T follicular helper cell (primary cell): ENCODE data around the gene PCDHGA5.
"Not testable (repeated sequence)": the region's sequence is repeated elsewhere in the genome, so short reads cannot be mapped to it uniquely, and the experiment has no call there.

Experiments
- DNase-seq: peaks from one replicate; pipeline ENCODE4 v3.0.0-alpha.2; 2020; ENCODE audit warnings: low read depth

Gene PCDHGA5

DNA sequence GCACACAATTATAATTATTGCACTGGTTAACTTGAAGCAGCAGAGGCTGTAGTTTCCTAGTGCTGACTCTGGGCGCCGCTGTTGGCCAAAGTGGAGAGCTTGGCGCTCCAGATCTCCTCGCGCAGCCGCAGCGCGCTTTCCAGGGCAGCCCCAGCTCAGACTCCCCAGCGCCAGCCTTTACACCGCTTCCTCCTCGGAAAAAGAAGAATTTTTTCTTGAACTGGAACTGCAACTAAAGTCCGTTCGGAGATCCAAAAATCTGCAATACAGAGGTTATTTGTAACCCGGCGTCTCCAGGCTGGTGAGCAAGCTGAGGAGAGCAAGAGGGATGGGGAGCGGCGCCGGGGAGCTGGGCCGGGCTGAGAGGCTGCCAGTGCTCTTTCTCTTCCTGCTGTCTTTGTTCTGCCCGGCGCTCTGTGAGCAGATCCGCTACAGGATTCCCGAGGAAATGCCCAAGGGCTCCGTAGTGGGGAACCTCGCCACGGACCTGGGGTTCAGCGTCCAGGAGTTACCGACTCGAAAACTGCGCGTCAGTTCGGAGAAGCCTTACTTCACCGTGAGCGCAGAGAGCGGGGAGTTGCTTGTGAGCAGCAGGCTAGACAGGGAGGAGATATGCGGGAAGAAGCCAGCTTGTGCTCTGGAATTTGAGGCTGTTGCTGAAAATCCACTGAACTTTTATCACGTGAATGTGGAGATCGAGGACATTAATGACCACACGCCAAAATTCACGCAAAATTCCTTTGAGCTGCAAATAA lies 23.8 kb downstream of the PCDHGA5 start, which contains the start of gene PCDHGB4:
Gene PCDHGB4, plus strand, starts transcription at position 142 of the 755 bp plus-strand sequence. Its CDS starts 187 bp downstream, at position 329.
- not testable (repeated sequence) for DNase-seq

DNA sequence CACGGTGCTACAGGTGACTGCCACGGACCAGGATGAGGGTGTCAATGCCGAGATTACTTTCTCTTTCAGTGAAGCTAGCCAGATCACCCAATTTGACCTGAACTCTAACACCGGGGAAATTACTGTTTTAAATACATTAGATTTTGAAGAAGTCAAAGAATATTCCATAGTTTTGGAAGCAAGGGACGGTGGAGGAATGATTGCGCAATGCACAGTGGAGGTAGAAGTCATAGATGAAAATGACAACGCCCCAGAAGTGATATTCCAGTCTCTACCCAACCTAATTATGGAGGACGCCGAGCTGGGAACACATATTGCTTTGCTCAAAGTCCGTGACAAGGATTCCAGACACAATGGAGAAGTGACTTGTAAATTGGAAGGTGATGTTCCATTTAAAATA lies 24.7 kb downstream of the PCDHGA5 start:
- no peak for DNase-seq

- DNase-seq = no peak
Observed at GRCh38 chr5:141389153-141390042, 25.4 kb downstream of the PCDHGA5 start.

DNA sequence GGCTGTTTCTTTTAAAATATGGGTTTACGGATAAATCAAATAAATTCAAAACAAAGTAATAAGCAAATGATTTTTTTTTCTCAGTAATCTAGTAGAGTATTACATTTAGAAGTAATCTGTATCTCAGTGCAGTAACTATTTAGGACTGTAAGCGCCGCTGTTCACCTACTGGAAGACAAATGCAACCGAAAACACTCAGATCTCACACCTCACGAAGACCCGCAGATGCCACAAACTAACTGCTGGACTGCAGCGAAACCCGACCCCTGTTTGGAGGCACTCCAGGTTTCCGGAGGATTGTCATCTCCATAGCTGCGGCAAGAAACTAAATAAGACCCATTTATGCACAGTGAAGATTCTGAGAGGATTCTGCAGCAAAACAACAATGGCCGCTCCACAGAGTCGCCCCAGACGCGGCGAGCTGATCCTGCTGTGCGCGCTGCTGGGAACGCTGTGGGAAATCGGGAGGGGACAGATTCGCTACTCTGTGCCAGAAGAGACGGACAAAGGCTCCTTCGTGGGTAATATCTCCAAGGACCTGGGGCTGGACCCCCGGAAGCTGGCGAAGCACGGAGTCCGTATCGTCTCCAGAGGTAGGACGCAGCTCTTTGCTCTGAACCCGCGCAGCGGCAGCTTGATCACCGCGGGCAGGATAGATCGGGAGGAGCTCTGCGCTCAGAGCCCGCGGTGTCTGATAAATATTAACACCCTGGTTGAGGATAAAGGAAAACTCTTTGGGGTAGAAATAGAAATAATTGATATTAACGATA lies 28.7 kb downstream of the PCDHGA5 start, which contains the start of gene PCDHGA8:
Gene PCDHGA8, plus strand, starts transcription at position 205 of the 770 bp plus-strand sequence. Its CDS starts 181 bp downstream, at position 386.
- DNase-seq = no peak

GRCh38 chr5:141393267-141393666 lies 29.3 kb downstream of the PCDHGA5 start:
- no peak for DNase-seq

DNA sequence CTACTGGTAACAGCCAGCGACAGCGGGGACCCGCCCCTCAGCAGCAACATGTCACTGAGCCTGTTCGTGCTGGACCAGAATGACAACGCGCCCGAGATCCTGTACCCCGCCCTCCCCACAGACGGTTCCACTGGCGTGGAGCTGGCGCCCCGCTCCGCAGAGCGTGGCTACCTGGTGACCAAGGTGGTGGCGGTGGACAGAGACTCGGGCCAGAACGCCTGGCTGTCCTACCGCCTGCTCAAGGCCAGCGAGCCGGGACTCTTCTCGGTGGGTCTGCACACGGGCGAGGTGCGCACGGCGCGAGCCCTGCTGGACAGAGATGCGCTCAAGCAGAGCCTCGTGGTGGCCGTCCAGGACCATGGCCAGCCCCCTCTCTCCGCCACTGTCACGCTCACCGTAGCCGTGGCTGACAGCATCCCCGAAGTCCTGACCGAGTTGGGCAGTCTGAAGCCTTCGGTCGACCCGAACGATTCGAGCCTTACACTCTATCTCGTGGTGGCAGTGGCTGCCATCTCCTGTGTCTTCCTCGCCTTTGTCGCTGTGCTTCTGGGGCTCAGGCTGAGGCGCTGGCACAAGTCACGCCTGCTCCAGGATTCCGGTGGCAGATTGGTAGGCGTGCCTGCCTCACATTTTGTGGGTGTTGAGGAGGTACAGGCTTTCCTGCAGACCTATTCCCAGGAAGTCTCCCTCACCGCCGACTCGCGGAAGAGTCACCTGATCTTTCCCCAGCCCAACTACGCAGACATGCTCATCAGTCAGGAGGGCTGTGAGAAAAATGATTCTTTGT lies 30.6 kb downstream of the PCDHGA5 start:
- not testable (repeated sequence) for DNase-seq

GRCh38 chr5:141397756-141398551 lies 34.0 kb downstream of the PCDHGA5 start, which contains the start of gene PCDHGB5:
Gene PCDHGB5 (plus strand): TSS chr5:141397947. CDS start chr5:141398128, 181 bp downstream.
- DNase-seq = peak; percentile 24

DNA sequence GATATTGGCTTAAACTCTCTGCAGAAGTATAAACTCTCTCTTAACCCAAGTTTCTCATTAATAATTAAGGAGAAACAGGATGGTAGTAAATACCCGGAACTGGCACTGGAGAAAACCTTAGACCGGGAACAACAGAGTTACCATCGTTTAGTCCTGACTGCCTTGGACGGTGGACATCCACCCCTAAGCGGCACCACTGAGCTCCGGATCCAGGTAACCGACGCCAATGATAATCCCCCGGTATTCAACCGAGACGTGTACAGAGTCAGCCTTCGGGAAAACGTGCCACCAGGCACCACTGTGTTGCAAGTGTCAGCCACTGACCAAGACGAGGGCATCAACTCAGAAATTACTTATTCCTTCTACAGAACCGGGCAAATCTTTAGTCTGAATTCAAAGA lies 34.6 kb downstream of the PCDHGA5 start:
- DNase-seq = no peak

DNA sequence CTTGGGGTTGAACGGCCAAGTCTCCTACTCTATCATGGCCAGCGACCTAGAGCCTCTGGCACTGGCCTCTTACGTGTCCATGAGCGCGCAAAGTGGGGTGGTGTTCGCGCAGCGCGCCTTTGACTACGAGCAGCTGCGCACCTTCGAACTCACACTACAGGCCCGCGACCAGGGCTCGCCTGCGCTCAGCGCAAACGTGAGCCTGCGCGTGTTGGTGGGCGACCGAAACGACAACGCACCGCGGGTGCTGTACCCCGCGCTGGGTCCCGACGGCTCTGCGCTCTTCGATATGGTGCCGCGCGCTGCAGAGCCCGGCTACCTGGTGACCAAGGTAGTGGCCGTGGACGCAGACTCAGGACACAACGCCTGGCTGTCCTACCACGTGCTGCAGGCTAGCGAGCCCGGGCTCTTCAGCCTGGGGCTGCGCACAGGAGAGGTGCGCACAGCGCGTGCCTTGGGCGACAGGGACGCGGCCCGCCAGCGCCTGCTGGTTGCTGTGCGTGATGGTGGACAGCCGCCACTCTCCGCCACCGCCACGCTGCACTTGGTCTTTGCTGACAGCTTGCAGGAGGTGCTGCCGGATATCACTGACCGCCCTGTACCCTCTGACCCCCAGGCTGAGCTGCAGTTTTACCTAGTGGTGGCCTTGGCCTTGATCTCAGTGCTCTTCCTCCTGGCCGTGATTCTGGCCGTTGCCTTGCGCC lies 35.7 kb downstream of the PCDHGA5 start:
- no peak for DNase-seq

- no peak for DNase-seq
Observed at GRCh38 chr5:141402553-141403243, 38.7 kb downstream of the PCDHGA5 start, which contains the start of gene PCDHGA9. Gene PCDHGA9 (plus strand): TSS chr5:141402778. CDS start chr5:141402953, 175 bp downstream.

- DNase-seq = no peak
Observed at GRCh38 chr5:141403387-141403786, 39.4 kb downstream of the PCDHGA5 start.

DNA sequence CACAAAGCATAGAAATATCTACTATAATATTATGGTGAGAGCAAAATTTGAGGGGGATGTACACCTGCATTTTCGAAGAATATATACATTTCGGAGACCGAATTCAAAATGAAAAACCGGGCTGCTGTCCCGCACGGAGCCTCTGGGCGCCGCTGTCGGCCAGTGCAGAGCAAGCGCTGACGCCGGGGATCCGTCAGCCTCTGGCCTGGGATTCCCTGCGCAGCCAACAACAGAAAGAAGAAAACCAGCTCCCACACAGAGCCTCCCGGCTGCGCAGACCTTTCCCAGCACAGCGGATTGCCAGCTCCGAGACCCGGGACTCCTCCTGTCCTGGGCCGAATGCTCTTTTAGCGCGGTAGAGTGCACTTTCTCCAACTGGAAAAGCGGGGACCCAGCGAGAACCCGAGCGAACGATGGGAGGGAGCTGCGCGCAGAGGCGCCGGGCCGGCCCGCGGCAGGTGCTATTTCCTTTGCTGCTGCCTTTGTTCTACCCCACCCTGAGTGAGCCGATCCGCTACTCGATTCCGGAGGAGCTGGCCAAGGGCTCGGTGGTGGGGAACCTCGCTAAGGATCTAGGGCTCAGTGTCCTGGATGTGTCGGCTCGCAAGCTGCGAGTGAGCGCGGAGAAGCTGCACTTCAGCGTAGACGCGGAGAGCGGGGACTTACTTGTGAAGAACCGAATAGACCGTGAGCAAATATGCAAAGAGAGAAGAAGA lies 44.0 kb downstream of the PCDHGA5 start, which contains the start of gene PCDHGB6:
Gene PCDHGB6, plus strand, starts transcription at position 232 of the 716 bp plus-strand sequence. Its CDS starts 182 bp downstream, at position 414.
- DNase-seq = not testable (repeated sequence)

DNA sequence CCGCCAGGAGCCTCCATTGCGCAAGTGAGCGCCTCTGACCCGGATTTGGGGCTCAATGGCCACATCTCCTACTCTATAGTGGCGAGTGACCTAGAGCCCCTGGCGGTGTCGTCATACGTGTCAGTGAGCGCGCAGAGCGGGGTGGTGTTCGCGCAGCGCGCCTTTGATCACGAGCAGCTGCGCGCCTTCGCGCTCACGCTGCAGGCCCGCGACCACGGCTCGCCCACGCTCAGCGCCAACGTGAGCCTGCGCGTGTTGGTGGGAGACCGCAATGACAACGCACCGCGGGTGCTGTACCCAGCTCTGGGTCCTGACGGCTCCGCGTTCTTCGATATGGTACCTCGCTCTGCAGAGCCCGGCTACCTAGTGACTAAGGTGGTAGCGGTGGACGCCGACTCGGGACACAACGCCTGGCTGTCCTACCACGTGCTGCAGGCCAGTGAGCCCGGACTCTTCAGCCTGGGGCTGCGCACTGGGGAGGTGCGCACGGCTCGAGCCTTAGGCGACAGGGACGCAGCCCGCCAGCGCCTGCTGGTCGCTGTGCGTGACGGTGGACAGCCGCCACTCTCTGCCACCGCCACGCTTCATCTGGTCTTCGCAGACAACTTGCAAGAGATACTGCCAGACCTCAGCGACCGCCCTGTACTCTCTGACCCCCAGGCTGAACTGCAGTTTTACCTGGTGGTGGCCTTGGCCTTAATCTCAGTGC lies 45.8 kb downstream of the PCDHGA5 start:
- no peak for DNase-seq

GRCh38 chr5:141411575-141411974 lies 47.6 kb downstream of the PCDHGA5 start:
- DNase-seq = no peak

DNA sequence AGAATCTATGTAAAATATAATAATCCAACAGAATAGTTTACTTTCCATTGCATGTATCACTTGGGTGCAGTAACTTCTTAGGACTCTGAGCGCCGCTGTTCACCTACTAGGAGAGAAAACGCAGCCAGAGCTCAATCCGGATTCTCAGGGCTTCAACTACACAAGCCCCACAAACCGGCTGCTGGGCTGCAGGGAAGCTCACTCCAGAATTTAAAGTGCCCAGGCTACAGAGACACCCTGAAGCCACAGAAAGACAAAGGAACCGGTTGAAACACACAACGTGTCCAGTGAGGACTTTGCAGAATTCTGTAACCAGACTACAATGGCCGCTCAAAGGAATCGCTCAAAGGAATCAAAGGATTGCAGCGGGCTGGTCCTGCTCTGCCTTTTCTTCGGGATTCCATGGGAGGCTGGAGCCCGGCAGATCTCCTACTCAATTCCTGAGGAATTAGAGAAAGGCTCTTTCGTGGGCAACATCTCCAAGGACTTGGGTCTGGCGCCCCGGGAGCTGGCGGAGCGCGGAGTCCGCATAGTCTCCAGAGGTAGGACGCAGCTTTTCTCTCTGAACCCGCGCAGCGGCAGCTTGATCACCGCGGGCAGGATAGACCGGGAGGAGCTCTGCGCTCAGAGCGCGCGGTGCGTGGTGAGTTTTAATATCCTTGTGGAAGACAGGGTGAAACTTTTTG lies 49.0 kb downstream of the PCDHGA5 start, which contains the start of gene PCDHGA10:
Gene PCDHGA10, plus strand, starts transcription at position 134 of the 686 bp plus-strand sequence. Its CDS starts 189 bp downstream, at position 323.
- DNase-seq = peak; percentile 45

GRCh38 chr5:141413540-141414069 lies 49.6 kb downstream of the PCDHGA5 start:
- DNase-seq = no peak
